Activated naive CD4-positive, alpha-beta T cell treated with anti-CD3 and anti-CD28 coated beads, Interleukin-2, amount 50 U/mL, for 16 hours (primary cell): ENCODE data around the gene SGPL1.

Experiments used
- DNase-seq: peaks from one replicate; pipeline ENCODE4 v3.0.0-alpha.2; 2020

SGPL1 gene

DNA sequence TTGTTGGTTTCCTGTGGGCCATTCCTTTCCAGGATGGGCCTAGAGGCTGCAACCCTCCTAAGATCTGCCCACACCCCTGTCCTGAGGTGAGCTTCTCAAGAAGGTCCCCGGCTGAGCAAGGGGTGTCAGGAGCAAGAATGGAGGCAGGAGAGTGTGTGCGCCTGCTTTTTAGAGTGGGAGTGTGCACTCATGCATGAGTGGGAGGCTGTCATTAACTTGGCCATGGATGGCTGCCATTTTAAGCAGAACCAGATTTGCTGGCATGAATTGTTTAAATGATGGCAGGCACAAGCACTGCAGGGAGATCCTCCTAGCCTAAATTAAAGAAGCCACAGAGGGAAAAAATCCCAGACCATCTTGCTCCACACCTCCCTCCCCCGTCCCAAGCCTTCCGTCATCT, 2.9 kb upstream of the SGPL1 start:
- DNase-seq: no peak

DNA sequence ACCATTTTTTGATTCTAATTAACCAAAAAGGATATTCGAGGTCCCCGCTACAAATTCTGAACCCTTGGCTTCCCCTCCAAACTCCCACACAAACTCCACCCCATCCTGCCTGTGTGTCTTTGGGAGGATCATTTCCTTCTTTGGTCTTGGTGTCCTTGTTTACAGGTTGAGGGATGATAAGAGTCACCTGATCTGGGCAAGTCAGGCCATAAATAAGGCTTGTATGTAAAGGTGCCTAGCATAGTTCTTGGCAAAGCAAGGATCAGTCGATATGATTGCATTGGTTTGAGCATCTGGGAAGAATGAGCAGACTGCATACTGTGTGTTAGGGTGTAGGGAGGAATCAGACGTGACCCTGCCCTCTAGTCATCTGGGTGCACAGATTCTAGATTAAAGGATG, 1.6 kb upstream of the SGPL1 start:
- no peak for DNase-seq

DNA sequence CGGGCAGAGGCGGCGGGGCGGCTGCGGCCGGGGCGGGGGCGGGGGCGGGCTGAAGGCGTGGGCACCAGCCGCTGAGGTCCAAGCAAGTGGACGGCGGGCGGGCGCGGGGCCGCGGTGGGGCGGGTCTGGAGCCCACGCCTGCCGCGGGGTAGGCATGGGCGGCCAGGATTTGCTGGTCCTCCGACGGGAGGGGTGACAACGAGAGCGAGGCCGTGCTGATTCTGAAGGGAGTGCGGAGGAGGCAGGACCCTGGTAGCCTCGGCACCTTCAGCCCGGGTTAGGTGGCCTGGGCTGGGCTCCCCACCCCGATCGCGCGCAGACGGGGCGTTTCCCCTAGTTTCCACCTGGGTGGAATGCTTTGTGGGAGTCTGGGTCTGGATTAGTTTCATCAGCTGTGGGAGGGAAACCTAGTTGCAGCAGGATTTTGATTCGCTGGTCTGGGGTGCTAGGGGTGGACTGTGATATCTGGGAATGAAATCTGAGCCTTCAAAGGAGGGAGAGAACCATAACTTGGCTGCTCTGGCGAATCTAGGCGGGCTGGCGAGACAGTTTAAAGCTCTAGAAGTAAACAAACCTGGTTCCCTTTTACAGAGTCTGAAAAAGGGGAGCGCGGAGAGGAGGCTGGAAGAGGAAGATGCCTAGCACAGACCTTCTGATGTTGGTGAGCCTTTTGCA, 609 bp downstream of the SGPL1 start:
- DNase-seq: peak; percentile 33

DNA sequence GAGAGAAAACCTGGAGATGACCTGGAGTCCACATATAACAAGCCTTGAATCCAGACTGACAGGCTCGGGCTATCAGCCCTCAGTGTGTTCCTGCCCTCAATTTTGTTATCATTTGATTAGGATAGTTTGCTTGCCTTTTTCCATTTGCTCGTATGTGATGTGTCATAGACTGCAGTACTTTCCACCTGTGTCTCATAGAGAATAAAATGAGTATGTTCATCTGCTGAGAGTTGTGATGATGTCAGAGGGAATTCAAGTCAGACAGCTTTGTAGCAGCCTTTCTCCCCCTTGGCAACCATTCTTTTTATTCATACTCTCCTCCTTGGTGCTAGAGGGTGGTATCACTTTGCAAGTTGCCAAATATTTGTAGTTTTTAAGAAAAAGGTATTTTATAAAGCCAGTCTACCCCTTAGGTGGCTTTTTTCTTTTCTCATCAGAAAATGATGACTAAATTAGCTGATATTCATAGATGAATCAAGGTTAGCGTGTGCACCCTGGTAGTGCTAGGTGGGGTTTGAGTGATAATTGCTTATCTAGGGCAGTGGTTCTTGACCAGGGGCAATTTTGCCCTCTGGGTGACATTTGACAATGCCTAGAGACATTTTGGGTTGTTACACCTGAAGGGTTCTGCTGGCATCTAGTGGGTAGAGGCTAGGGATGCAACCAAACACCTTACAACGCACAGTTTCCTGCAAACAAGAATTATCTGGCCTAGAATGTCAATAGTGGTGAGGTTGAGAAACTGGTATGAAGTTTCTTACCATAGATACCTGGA, 5.4 kb downstream of the SGPL1 start:
- no peak for DNase-seq

DNA sequence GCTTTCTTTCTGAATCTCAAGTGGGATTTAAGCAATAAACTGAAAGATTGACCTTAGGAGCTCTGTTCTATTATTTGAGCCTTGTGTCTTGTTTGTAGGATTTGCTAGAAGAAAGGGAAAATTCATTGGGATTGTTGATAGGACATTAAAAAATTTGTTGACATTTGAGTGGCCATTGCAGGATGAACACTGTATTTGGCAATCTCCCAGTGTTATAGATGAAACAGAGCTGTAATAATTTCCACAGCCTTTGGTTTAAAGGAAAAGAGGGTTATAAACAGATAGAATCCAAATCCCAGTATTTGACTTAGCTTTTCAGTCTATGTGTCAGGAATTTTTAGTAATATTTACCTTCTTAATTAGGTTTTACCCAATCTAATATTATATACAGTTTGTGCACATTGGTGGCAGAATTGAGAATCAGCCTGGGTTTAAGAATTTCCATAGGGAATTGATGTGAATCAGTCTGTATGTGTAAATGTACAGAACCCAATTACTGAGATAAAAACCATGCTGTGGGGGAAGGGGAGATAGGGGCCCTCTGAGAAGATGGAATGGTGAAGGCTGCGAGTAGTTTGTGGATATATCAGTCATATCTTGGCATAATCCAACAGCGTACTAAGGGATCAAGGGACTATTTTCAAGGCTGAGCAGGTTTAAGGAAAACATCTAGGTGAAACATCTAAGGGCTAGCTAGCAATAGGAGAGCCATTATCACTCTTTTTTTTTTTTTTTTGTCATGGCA, 6.5 kb downstream of the SGPL1 start:
- no peak for DNase-seq

DNA sequence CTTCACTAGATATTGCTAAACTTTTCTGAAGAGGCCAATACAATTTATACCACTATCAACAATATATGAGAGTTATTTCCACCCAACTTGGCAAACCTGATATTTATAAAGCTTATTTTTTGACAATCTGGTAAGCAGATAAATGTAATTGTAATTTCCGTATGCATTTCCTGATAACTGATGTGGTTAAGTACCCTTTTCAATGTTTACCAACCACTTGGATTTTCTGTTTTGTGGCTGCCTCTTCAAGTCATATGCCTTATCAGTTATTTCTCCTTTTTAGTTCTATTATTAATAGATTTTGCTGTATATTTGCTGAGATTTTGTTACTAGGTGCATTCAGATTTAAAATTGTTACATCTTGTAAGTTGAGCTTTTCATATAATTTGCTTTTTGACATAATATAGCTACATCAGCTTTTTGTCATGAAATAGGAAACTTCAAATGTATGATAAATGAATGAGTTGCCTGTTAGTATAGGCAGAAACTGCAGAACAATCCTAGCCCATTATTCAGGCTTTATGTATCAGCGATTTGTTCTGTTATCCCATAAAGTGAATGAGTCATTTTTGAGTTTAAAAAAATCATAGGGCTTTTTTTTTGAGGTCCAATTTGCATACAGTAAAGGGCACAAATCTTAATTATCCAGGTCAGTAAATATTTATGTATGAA, 11.5 kb downstream of the SGPL1 start:
- DNase-seq: no peak

DNA sequence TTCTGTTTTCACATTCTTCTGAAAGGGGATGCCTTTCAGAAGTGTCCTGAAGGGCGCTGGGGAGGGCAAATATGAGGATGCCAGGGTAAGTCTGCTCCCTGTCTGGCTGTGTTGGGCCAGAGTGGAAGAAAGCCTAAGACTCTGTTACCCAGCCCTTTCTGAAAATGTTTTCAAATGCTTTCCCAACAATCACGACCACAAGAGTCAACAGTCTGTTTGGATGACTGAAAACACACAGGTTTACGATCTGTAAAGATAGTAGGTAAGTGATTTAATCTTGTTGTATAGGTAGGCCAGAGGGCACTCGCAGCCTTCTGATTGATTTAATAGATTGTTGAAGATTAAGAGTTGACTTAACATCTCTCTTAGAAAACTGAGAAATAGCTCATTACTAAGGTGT, 13.2 kb downstream of the SGPL1 start:
- DNase-seq: no peak

DNA sequence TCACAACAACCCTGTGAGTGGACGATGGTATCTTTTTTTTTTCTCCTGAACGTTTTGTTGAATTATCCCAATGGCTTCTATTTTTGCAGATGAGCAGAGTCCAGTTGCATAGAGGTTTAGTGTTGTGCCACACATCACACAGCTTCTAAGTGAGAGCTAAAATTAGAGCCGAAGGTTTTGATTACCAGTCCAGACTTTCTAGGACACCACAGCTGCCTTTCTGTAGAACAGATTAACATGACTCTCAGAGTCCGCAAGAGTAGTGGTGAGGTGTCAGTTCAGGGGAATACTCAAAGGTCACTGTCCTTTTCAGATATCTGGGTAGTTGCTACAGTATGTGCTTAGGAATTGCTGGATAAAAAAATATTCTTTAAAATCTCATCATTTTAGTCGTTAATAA, 13.8 kb downstream of the SGPL1 start:
- no peak for DNase-seq

DNA sequence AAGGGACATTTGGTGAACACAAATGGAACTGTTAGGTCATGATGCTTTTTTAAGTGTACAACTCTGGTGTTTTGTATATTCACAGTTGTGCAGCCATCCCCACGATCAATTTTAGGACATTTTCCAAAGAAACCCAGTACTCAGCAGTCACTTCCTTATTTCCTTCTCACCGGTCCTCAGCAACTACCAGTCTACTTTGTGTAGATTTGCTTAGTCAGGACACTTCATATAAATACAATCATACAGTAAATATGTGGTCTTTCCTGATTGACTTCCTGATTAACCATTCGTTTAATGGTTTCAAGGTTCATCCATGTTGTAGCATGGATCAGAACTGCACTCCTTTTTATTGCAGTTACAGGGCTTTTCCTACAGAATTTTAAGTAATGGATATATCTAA, 14.4 kb downstream of the SGPL1 start:
- DNase-seq: no peak

DNA sequence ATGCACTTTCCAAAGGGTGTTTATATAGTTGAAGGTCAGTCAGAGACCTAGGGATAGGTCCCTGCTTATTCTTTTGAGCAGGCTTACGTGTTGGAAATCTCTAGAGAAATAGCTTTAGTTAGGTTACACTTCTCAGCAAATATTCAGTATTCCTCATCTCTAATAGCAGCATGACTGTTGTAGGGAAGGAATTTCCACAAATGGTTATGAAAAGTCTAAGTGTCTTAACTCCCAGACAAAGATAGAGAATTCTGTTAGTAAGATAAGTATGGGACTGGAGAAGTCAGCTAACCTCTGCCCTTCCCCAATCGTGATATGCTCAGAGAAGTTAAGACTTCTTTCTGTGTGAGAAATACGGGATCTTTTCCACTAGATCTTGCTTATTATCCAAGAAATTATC, 16.5 kb downstream of the SGPL1 start:
- DNase-seq: no peak

DNA sequence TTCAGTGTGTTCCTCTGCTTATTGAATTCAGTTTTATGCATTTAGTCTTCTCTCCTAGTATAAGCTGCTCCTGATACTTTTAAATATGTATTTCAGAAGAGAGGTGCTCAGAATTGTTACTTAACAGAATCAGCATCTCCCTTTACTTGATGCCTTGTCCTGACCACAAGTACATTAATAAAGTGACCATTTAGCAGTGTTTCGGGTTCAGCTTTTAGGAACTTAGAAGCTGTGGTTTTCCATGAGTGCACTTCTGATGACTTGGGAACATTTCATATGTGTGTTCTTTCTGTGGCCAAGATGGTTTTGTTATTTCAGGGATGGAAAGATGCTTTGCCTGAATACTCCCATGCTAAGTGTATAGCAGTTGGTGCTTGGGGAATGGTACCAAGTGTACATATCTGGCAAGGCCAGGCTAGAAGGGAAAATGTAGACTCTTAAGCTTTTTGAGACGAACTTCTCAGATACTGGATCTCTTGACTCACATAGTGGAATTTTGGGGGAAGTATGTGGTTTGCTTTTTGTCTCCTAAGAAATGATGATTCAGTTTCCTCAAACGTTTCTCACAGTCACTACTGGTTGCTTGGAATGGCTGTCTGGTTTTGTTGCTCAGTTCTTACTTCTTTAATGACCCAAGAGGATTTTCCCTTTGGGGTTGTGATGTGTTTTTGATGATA, 17.2 kb downstream of the SGPL1 start:
- no peak for DNase-seq

DNA sequence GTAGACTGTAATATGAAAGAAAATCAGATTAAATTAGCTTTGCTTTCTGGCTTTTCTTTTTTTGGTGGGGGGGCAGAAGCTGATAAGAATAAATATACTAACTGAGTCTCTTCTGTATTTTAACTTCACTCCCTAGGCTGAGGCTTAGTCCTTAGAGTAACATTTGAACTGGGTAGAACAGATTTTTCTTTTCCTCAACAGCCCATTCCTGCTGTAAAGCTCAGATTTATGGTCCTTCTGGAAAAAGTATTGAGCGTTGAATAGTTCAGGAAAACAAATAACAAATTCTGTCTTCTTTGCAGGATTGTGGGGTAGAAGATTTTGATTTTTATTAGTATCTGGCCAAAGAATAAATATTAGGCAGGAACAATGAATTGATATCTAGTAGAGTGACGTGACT, 17.9 kb downstream of the SGPL1 start:
- DNase-seq: no peak

DNA sequence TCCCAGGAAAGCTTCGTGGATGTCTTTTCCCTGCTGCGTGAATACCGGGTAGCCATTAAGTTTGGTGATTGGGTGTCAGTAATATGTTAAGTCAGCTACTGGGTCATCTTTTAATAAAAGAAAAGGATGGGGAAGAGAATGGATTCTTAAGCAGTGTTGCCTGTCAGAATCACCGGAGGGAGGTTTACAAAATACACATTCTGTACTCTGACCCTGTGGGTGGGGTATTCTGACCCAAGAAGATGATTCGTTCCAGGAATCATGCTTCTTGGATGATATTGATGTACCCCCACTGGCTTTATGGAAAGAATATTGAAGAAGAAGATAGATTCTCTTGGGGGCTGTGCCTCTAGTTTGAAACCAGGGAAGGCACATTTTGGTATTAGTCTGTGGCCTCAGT, 18.3 kb downstream of the SGPL1 start:
- no peak for DNase-seq

DNA sequence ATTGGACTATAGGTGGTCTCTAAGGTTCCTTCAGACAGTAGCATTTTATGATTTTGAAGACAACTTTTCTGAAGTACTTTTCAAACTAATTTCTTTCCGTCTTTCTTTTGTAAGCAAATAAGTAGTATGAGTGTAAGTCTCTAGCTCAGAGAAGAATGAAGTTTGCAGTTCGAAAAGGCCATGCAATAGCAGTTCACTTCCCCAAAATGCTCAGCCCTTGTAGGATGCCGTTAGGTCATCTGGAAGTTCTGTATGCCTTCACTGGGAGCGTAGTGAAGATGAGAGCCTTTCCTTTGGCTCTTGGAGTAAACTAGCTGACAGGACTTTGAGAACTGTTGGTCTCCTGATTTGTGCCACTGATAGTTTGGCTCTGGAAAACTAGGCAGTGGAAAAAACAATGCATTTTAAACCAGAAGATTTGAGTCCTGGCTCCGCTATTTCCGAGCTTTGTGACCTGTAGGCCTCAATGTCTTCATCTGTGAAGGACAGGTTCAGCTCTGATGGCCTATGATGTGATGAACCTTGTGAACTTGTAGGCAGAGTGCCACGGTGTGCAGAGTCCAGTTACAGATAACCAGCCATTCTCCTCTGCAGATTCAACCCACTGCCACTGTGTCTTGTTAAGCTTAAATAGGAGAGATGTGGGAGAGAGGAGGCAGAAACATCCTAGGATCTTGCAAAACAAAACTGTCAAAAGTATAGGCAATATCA, 18.8 kb downstream of the SGPL1 start:
- DNase-seq: no peak

DNA sequence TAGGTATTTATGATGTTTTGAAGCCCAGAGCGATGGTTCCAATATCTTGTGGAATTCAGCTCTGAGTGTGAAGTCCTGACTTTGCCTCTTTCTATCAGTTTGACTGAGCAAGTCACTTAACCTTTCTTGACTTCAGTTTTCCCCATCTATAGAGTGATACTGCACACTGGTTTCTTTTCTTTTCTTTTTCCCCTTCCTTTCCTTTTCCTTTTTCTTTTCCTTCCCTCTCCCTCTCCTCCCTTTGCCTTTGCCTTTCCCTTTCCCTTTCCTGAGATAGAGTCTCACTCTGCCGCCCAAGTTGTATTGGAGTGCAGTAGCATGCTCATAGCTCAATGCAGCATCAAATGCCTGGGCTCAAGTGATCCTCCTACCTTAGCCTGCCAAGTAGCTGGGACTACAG, 20.6 kb downstream of the SGPL1 start:
- DNase-seq: no peak

DNA sequence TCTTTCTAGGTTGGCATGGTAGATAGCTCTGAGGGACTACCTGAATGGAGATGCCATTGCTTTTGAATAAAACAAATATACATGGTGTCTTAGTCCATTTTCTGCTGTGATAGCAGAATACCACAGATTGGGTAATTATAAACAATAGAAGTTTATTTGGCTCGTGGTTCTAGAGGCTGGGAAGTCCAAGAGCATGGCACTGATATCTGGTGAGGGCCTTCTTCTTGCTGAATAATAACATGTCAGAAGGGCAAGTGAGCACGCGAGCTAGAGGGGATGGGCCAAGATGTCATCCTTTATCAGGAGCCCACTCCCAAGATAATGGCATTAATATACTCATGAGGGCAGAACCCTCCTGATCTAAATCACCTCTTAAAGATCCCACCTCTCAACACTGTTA, 21.9 kb downstream of the SGPL1 start:
- DNase-seq: no peak

DNA sequence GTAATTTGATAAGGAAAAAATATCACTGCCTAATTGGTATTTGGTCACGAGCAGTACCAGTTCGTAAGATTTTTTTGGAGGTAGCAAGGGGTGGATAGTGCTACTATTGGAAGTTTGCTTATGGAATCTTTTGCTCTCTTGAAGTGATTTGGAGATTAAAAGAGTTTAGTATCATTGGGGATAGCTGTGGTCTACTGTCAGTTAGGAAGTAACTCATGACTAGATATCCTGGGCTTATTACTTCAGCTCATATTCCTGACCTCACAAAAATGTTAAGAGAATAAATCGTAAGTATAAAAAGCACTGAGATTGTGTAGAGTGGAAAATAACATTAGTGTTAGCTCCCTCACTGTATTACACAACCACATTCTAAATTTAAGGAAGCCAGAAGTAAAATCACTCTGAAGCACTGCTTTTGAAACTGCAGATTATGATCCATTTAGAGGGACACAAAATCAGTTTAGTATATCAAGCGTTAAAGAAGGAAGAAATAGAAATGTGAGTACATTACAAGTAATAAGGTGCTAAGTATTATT, 22.6 kb downstream of the SGPL1 start:
- DNase-seq: no peak

DNA sequence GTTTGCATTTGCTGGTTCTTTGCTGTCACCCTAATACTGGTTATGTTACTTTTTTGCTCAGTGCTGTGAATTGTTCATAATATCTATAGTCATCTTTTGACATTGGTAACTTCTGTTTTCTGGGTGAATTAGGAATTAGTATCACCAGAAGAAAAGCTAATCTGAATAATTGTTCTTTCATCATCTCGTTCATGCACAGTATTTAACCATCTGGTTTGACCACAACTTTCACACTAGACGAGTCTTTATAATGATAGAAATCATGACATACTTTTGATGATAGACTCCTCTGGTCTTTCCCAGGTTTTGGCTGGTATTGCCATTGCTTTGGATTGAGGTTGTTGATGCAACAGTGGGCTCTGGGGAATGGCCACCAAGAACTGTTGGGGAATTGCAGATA, 25.1 kb downstream of the SGPL1 start:
- no peak for DNase-seq

DNA sequence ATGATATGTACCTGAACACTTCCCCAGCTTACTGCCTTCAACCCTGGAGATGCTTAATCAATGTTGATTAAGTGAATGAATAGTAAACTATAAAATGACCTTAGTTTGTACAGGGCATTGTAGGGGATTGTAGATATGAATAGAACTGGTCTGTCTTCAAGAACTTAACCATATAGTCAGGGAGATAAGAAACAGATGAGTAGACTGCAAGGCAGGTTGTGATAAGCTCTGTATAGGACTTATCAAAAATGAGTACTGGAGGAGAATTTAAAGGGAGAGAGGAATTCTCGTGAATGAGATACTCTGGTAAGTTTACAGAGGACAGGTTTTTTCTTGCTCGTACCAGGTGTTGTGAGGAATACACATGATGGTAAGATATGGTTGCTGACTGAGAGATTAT, 27.6 kb downstream of the SGPL1 start:
- DNase-seq: no peak

DNA sequence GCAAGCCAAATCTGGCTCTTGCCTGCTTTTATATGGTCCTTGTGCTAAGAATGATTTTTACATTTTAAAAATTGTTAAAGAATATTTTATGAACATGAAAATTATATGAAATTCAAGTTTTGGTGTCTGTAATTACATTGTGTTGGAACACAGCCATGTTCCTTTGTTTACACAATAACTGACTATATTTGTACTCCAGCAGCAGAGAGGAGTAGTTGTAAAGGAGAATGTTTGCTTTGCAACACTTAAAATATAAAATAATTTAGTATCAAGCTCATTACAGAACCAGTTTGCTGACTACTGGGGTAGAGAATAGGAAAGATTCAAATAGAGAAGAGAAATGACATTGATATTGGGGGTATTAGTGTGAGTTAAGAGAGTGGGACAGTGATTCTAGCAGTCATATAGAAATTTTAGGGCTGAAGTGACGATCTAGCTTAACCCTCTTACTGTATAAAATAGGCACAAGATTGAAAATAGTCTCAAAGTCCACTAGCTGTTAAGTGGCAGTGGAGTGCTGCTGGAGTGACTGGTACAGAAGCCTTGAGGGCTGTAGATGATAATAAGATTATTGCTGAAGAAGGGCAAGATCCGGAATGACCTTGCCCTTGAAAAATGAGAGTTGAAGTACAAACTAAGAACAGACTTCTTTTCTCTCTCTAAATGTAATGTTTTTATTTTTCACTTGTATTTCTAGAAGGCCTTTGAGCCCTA, 28.2 kb downstream of the SGPL1 start:
- no peak for DNase-seq

DNA sequence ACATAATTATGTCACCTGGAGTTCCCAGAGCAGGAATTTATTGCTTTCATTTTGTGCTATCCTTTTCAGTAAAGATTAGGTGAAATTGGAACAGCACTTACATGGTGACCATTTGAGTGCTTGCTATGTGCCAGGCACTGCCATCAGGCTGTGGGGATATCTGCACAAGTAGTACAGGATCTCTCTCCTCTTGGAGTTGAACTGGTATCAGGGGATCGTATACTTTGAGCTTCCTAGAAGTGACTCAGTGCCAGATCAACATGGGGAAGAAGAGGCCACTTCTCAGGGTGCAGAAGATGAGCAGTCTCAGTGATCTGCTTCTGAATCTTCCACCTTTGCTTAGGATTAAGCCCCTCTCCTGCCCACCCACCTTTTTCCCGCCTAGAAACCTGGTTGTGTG, 29.5 kb downstream of the SGPL1 start:
- no peak for DNase-seq
